GM21723 (cell line): ENCODE data around the gene TMSB4X.
"Not testable (repeated sequence)": the region's sequence is repeated elsewhere in the genome, so short reads cannot be mapped to it uniquely, and the experiment has no call there.

Experiments used
- ATAC-seq: cut with Tn5 transposase; IDR thresholded peaks from one replicate; pipeline ENCODE4 v1.9.1; 2021; ENCODE audit warnings: mild to moderate bottlenecking, moderate library complexity; ENCODE audit not compliant: unreplicated experiment

The TMSB4X gene

DNA sequence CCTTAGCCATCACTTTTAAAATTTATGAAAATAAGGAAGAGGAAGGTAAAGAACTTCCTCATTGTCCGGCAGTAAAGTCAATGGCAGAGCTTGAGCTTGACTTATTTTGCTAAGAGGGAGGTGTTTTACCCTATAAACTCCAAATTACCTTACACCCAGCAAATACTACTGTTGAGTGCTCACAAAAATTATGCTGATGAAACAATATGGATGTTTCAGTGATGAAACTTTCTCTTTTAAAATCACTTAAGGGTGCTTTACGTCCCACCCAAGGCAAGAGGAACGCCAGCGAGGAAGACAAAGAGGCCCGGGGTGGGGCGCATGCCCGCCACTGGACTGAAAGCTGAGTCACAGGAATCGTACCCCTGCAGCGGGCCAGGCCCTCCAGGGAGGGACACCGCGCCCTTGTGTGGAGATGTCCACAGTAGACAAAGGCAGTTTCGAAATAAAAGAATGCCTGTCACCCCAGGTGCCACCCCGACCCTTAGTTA lies 560 bp upstream of the TMSB4X start:
- ATAC-seq, result no peak

DNA sequence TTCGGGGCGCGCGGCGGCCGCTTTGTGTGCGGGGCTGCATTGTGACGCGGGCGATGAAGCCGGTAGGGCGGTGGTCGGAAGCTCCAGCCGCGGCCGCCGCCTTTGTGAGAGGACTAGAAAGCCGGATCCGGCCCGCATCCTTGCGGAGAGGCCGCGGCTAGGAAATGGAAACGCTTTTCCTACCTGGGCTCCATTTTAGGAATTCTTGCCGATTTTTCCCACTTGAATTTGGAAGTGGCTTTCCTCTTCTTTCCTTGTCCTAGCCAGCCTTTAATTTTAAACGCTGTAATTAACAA lies 708 bp downstream of the TMSB4X start:
- no peak for ATAC-seq

DNA sequence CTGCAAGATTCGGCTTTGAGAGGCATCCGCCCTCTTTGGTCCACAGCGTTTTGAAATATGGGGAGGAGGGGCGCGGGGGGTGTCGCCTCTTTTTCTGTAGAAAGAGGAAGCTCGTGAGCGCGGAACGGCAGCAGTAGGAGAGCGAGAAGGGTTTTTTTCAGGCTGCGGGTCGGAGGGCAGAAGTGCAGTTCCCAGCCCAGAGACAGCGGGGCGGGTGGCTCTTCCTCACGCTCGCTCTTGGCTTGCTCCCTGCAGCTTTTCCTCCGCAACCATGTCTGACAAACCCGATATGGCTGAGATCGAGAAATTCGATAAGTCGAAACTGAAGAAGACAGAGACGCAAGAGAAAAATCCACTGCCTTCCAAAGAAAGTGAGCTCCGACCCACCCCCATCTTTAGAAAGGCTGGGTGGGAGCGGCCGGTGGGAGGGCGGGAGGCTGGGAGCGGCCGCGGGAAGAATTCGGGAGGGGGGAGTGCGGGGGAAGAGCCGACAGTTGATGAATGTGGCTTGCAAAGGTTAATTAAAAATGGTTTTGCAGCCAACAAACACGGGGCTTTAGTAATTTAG lies 1.2 kb downstream of the TMSB4X start:
- no peak for ATAC-seq

DNA sequence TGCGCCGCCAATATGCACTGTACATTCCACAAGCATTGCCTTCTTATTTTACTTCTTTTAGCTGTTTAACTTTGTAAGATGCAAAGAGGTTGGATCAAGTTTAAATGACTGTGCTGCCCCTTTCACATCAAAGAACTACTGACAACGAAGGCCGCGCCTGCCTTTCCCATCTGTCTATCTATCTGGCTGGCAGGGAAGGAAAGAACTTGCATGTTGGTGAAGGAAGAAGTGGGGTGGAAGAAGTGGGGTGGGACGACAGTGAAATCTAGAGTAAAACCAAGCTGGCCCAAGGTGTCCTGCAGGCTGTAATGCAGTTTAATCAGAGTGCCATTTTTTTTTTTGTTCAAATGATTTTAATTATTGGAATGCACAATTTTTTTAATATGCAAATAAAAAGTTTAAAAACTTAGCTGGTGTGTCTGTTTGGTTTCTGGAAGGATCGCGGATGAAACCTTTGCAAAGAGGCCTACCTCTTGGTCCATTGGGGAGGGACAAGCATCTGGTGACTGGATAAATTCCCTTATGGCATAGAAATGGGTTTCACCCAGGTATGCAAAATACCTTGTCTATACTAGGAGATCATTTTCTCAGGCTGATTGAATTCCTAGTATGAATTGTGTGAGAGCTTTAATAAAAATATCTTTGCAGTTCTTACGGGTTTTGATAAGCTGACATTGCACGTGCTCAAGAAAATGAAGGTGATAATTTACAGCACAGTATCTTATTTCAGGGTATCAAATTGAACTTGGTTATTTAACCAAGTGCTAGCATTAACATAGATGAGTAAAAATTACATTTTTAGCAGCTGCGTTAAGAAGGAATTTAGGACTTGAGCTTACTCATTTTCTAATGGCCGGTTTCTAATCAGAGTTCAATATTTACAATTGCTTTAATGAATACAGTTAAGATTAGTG lies 2.2 kb downstream of the TMSB4X start:
- ATAC-seq, result not testable (repeated sequence)

DNA sequence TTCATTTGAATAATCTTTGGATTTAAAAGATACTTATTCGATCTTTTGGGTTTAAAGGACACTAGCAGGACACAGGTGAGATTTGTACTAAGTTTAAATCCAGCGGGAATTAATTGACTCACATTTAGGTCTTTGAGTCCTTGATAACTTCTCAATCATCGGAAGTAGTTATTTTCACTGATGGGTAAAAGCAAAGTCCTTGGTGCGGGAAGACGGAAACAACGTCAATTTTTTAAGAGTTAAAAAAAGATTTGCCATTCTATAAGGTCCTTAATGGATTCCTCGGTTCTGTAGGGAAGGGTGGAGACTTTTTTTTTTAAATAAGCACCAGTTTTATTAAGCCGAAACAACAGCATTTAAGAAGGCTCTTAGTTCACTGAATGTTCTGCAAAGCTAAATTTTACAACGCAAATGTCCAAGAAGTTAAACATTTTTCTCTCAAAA lies 2.9 kb downstream of the TMSB4X start:
- peak; percentile 5 for ATAC-seq

DNA sequence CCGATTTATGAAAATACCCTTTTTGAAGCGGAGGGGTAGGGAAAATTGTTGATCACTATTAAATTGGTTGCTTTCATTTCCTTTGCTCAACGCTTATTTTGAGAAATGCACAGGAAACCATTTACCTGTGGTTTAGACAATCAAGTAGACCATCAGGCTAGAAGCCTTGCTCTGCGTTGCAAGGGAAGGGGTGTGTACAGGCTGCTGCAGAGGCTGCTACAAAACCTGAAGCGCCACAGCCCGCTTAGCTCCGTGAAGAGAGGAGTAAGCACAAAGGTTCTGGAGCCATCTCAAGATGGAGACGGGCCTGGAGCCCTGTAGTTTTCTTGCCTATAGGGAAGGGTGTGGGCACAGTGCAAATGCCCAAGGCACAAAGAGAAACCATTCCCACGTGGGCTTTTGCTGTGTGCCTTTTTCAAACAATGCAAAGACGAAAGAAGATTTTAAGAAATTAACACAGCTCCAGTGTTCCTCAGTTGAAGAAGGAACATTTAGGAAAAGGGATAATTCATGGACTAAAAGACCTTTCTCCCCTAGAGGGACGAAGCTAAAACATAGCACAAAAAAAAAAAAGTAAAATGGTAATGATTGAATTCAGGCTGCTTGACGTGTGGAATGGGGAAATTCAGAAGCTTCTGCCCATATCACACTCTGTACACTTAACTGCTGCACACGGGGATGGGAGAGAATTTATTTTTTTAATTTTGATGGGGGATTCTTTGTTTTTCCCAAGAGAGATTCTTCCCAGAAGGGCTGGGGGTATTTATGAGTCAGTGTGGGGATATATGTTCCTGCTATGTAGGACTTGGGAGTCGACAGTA lies 3.5 kb downstream of the TMSB4X start:
- ATAC-seq, result peak; percentile 52

DNA sequence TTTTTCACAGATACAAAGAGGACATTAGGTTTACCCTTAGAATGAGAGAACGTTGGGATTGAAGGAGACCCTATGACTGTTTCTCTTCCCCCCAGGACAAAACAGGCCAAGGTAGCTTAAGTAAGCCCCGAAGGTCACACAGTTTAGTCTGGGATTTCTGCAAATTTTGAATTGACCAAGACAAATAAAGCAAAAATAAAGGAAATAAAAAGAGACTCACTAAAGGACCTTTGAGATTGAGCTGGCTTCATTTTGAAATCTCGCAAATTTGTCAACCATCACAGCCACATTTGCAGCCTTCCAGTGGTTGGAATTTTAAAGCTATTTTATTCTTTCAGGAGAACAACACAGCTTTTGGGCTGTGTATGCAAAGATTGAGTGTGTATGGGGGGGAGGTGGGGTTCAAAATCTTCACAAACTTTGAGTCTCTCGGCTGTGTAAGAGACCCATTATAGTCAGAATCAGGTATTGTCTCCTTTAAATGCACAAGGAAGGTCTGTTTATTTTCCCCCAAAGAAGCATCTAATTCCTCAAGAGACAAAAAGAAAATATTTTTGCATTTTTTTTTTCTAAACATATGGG lies 4.2 kb downstream of the TMSB4X start:
- no peak for ATAC-seq

DNA sequence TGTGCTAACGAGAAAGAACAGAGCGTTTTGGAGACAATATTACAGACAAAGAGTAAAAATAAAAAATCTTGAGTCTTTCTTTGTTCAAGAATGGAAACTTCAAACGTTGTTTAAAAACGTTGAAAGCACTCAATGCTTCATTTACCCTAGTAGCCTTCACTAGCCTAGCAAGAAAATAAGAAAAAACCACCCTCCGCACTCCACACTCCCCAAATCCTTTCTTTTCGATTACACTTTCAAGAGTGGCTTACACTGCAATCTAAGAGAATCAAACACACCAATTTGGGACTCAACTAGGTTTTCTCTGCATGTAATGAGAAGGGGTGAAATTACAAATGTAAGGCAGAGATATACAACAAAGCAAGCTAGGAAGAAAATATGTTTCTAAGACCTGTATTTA lies 4.7 kb downstream of the TMSB4X start:
- no peak for ATAC-seq

DNA sequence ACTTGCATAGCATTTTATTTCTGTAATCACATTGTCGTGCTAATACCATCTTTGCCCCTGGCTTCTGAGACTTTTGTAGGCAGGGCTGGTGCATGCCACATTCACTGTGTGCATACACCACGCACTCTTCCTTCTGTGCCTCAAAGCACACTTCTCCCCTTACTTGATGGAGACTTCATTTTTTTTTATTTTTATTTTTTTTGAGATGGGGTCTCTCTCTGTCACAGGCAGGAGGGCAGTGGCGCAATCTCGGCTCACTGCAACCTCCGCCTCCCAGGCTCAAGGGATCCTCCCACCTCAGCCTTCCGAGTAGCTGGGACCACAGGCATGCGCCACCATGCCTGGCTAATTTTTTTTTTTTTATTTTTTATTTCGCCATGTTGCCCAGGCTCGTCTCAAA lies 5.1 kb downstream of the TMSB4X start:
- not testable (repeated sequence) for ATAC-seq

DNA sequence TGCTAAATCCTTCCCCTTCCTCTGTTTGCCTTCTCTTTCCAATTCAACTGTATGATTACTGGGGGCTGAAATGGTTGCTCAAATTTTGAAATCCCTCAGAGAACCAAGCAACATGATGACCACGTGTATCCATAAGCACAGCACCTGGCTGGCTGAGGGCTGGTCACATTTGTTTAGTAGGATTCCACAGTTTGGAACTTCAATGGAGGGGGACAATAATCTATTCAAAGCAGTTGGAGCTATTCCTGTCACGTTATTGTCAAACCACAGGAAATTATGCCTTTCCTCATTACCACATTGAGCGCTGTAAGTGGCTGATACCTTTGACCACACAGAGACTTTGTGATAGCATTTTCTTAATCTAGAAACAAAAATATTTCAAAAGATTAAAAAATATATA lies 7.0 kb downstream of the TMSB4X start:
- no peak for ATAC-seq

DNA sequence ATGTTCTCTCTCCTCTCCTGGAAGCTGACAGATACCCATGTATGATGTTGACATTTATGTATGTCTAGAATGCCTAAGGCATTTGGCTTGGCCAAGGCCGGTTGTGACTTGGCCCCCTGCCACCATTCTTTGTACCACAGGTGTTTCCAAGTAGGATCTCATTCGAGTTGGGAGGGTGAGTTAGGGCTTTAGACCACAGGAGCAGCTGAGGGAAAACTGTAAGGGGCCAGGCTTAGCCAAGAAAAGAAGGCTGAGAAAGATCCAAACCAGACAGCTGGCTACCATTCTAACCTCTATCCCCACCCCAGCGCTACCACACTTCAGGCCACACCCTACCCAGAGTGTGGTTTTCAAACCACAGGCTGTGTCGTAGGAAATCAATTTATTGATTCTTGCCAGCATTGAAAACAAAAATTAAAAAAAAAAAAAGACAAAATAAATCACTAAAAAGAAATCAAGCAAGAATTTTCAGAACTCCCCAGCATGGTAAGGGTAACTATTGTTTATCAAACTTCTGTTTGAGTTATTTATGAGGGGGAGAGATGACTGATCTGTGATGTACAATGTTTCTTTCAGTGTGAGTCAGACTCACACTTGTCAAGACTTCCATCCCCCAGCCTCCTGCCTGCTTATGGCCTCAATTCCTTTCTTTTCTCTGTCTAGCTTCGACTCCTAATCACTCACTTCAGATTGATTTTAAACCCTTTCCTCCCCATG lies 9.9 kb downstream of the TMSB4X start:
- ATAC-seq, result peak; percentile 71

DNA sequence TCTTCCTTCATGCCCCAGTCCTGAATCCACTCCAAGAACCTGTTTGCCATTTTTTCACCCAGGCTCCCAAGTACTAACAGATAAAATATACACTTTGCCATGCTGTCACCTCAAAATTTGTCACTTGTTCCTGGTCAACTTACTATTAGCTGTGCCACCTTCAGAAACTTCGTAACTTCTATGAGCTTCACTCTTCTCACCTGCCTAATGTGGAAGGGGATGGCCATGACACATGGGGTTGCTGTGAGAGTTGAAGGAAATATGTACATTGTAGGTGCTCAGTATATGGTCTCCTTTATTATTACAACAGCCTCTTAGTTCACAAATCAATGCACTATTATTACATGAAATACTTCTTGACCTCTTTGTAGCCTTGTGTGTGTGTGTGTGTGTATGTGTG lies 10.4 kb downstream of the TMSB4X start:
- ATAC-seq, result peak; percentile 2

DNA sequence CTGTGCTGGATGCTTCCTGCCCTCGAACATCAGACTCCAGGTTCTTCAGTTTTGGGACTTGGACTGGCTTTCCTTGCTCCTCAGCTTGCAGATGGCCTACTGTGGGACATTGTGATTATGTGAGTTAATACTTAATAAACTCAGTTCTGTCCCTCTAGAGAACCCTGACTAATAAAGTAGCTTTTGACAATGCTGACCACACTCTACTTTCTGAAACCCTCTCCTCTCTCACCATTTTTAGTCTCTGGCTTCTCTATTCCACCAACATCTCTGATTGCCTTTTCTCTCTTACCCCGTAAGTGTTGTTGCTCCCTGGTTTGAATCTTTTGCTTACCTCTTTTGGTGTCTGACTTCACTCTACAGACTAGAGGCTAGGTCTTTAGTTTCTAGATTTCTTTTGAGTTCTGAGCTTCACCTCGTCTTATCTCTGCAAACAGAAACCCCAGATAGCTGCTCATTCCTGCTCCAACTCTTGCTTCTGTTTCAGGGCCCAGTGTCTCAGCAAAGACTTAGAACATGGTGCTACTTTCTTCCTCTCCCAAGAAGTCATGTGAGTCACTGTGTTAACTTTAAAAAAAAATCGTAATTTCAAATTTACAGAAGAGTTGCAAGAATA lies 11.4 kb downstream of the TMSB4X start:
- ATAC-seq, result peak; percentile 42

DNA sequence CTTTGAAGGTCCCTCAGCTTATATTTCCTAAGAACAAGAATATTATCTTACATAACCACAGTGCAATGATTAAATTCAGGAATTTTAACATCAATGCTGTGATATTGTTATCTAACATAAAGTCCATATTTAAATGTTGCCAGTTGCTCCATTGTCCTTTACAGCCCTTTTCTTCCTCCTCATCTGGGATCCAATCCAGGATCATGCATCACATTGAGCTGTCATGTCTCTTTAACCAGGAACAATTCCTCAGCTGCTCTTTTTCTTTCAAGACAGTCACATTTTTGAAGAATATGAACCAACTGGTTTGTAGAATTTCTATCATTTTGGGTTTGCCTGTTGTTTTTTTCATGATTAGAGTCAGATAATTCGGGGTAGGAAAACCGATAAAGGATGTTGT lies 12.0 kb downstream of the TMSB4X start:
- no peak for ATAC-seq

DNA sequence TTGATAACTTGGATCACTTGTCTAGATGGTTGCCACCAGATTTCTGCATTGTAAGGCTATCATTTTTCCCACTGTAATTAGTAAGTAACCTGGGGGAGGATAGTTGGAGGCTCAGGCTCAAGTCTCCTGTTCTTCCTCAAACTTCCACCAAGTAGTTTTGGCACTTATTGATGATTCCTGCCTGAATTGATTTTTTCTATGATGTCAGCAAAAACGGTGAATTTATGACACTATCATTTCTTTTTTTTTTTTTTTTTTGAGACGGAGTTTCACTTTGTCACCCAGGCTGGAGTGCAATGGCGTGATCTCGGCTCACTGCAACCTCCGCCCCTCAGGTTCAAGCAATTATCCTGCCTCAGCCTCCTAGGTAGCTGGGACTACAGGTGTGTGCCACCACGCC lies 12.4 kb downstream of the TMSB4X start:
- ATAC-seq, result no peak

DNA sequence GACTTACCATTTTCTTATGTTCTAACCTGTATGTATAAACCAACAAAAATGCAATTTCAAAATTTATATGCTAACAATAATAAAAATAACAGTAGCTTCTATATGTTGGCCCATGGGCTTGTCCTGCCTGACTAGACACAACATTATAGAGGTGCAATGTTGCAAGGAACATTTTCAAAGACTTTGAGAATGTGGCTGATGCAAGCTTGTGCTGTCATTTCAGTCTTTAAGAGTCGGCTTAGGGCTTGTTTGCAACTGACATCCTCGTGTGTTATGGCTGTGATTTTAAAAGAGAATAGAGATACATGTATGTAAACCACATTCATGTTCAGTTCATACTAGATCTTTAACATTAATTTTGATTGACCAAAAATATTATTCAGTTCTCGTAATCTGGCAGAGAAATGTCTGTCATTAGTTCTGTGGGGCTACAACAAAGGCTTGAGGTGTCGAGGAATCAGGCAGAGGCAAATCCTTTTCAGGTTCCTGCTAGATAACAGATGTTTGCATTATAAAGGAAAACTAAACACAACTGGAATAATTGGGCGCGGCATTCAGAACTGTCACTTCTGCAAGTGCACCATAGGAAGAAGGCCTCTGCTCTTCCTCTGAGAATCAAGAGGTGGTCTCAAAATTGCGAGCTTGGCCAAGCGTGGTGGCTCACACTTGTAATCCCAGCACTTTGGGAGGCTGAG lies 13.1 kb downstream of the TMSB4X start:
- no peak for ATAC-seq

DNA sequence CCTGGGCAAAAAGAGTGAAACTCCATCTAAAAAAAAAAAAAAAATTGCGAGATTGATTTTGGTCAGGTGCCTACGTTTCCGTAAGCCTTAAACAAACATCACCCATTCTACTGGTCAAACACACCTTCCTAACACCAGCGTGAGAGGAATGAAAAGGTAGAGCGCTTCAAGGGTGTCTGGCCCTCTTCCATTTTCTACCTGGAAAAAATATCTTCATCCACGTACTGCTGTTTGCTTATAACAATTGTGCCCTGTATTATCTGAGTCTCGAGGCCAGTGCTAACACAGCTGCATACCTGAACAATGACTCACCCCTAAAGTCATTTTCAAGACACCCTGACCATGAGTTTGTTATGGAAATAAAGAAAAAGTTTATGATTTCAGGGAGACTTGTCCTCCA lies 13.9 kb downstream of the TMSB4X start:
- no peak for ATAC-seq

DNA sequence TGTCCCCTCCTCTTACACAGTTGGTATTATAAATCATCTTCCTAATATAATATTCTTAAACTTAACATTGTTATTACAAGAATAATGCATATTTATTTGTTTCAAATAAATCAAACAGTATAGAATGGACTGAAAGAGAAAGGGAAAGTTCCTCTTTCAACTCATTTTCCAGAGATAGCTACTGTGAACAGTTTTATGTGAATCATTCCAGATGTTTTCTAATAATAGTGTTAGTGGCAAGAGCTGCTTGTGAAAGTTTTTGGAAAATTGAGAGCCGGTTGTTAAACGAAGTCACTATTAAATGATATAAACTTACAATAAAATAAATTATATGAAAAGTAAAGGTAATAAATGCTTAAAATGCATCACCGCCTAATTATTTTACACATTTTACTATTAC lies 14.6 kb downstream of the TMSB4X start:
- no peak for ATAC-seq

DNA sequence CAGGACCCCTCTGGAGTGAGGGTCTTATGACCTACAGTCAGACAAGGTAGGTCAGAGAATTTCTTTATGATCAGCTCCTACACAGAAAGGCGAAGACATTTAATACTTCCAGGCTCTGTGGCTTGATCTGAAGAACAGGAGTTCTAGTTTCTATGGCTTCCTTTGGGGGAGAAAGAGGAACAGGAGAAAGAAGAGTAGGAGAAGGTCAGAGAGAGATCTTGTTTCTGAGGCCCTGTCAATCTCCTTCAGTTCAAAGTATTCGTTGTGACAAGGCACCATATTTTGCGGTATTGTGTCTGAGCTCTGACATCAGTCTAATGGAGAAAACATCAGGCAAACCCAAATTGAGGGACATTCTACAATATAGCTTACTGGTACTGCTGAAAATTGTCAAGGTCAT lies 16.7 kb downstream of the TMSB4X start:
- no peak for ATAC-seq
